ENCODE data around the gene AMZ2. TPM values are rescaled to one million over a fixed set of nuclear protein-coding genes. Genes with fewer than 3 reads are reported as not detected.

AMZ2 gene
- polyA plus RNA-seq, 1 of the 3 experiments (the other 2 are of a cell fraction) = 95.9 TPM

GRCh38 chr17:68302666-68303065 lies 54.8 kb downstream of the AMZ2 start (continued):
- no peak for TF ChIP-seq CHD2 (IDR thresholded peaks at IDR 0.05; ENCODE audit: low read length, partially characterized antibody)
- TF ChIP-seq, protein P1, sequence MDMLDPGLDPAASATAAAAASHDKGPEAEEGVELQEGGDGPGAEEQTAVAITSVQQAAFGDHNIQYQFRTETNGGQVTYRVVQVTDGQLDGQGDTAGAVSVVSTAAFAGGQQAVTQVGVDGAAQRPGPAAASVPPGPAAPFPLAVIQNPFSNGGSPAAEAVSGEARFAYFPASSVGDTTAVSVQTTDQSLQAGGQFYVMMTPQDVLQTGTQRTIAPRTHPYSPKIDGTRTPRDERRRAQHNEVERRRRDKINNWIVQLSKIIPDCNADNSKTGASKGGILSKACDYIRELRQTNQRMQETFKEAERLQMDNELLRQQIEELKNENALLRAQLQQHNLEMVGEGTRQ (IDR thresholded peaks at IDR 0.05; ENCODE audit: borderline replicate concordance, low read depth, low read length) = no peak
- TF ChIP-seq EP300 (IDR thresholded peaks at IDR 0.05; ENCODE audit: borderline replicate concordance in 1 of 2, low read depth in 1 of 2, low read length in 1 of 2) = no peak
- no peak for TF ChIP-seq RFX5 (IDR thresholded peaks at IDR 0.05; ENCODE audit: low read length)
- no peak for TF ChIP-seq FOXJ3 (CRISPR knock-in tag; IDR thresholded peaks at IDR 0.05)
- no peak for TF ChIP-seq EZH2phosphoT487 (IDR thresholded peaks at IDR 0.05; ENCODE audit: borderline replicate concordance, low read depth)
- TF ChIP-seq ELF1 (IDR thresholded peaks at IDR 0.05) = no peak
- no peak for TF ChIP-seq RAD21 (IDR thresholded peaks at IDR 0.05; ENCODE audit: low read length)
- no peak for TF ChIP-seq SIN3A (IDR thresholded peaks at IDR 0.05; ENCODE audit: borderline replicate concordance, low read depth, low read length)
- TF ChIP-seq NRF1 (IDR thresholded peaks at IDR 0.05; ENCODE audit: low read depth, low read length) = no peak
- TF ChIP-seq, protein P2, sequence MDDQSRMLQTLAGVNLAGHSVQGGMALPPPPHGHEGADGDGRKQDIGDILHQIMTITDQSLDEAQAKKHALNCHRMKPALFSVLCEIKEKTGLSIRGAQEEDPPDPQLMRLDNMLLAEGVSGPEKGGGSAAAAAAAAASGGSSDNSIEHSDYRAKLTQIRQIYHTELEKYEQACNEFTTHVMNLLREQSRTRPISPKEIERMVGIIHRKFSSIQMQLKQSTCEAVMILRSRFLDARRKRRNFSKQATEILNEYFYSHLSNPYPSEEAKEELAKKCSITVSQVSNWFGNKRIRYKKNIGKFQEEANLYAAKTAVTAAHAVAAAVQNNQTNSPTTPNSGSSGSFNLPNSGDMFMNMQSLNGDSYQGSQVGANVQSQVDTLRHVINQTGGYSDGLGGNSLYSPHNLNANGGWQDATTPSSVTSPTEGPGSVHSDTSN (IDR thresholded peaks at IDR 0.05) = no peak
- TF ChIP-seq CTCF (IDR thresholded peaks at IDR 0.05) = no peak

DNA sequence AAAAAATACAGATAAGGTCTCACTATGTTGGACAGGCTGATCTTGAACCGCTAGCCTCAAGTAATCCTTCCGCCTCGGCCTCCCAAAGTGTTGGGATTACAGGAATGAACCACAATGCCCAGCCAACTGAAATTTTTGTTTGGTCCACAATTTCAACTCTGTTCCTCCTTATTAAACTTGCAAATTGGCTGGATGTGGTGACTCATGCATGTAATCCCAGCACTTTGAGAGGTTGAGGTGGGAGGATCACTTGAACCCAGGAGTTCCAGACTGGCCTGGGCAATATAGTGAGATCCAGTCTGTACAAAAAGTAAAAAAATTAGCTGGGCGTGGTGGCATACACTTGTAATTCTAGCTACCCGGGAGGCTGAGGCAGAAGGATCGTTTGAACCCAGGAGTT lies 56.9 kb downstream of the AMZ2 start:
- H3K9me3 ChIP-seq = no peaks in the 10 kb centered on the region
- no peaks in the 10 kb centered on the region for H3K79me2 ChIP-seq (ENCODE audit: insufficient read depth)
- no peak overlapping the region for H3K4me3 ChIP-seq (ENCODE audit: low read depth in 2 of 2, low read length in 1 of 2)
- CTCF ChIA-PET = no interaction called here
- H3K27ac ChIP-seq (ENCODE audit: low read depth in 2 of 2, low read length in 1 of 2) = no peak overlapping the region
- no peak overlapping the region for H2AFZ ChIP-seq (ENCODE audit: low read depth)
- no peaks in the 10 kb centered on the region for H3K36me3 ChIP-seq (replicated peaks in 1 of 2; ENCODE audit: control insufficient read depth in 1 of 2, insufficient read depth in 2 of 2, low read length in 1 of 2)
- no peaks in the 10 kb centered on the region for H4K20me1 ChIP-seq (ENCODE audit: insufficient read depth)
- H3F3A ChIP-seq (replicated peaks; ENCODE audit: insufficient read depth) = no peaks in the 10 kb centered on the region
- no peak overlapping the region for H3K4me2 ChIP-seq
- WGBS (ENCODE audit: low lambda C conversion rate) = 60% methylated on average over 6 of the region's 6 CpGs
- POLR2A ChIA-PET = no interaction called here
- H3K9ac ChIP-seq = no peak overlapping the region
- DNase-seq = no peak
- H3K9me2 ChIP-seq = no peaks in the 10 kb centered on the region
- no peaks in the 10 kb centered on the region; a peak in 1 of 4 replicates for H3K4me1 ChIP-seq (ENCODE audit: control insufficient read depth in 1 of 2, insufficient read depth in 2 of 2, low read depth in 1 of 2, low read length in 1 of 2)
- H3K27me3 ChIP-seq (ENCODE audit: insufficient read depth) = peaks cover 7% of the 10 kb centered on the region; the same call in 1 of the 2 replicates
- TF ChIP-seq REST (IDR thresholded peaks at IDR 0.05; ENCODE audit: low read depth, low read length) (no peak), FOXM1 (IDR thresholded peaks at IDR 0.05; ENCODE audit: low read depth) (no peak), YY1 (IDR thresholded peaks at IDR 0.05; ENCODE audit: low read depth) (no peak), FOXJ3 (CRISPR knock-in tag; IDR thresholded peaks at IDR 0.05) (no peak), EZH2phosphoT487 (IDR thresholded peaks at IDR 0.05; ENCODE audit: borderline replicate concordance, low read depth) (no peak), RCOR1 (IDR thresholded peaks at IDR 0.05; ENCODE audit: low read length) (no peak), RAD21 (IDR thresholded peaks at IDR 0.05; ENCODE audit: low read length) (no peak), MEF2A (IDR thresholded peaks at IDR 0.05; ENCODE audit: borderline replicate concordance, low read depth) (no peak), TCF12 (IDR thresholded peaks at IDR 0.05) (no peak), SIN3A (IDR thresholded peaks at IDR 0.05; ENCODE audit: borderline replicate concordance, low read depth, low read length) (no peak)
- TF ChIP-seq, protein P3, sequence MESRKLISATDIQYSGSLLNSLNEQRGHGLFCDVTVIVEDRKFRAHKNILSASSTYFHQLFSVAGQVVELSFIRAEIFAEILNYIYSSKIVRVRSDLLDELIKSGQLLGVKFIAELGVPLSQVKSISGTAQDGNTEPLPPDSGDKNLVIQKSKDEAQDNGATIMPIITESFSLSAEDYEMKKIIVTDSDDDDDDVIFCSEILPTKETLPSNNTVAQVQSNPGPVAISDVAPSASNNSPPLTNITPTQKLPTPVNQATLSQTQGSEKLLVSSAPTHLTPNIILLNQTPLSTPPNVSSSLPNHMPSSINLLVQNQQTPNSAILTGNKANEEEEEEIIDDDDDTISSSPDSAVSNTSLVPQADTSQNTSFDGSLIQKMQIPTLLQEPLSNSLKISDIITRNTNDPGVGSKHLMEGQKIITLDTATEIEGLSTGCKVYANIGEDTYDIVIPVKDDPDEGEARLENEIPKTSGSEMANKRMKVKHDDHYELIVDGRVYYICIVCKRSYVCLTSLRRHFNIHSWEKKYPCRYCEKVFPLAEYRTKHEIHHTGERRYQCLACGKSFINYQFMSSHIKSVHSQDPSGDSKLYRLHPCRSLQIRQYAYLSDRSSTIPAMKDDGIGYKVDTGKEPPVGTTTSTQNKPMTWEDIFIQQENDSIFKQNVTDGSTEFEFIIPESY (IDR thresholded peaks at IDR 0.05; ENCODE audit: borderline replicate concordance, low read depth) = no peak
- TF ChIP-seq, protein P4, sequence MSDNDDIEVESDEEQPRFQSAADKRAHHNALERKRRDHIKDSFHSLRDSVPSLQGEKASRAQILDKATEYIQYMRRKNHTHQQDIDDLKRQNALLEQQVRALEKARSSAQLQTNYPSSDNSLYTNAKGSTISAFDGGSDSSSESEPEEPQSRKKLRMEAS (IDR thresholded peaks at IDR 0.05; ENCODE audit: low read depth) = no peak
- TF ChIP-seq, protein P1 (IDR thresholded peaks at IDR 0.05; ENCODE audit: borderline replicate concordance, low read depth, low read length) = no peak

All from SK-N-SH (cell line).